ENCODE results near the gene CATSPERB. TPM values are rescaled to one million over a fixed set of nuclear protein-coding genes. Genes with fewer than 3 reads are reported as not detected.

The CATSPERB gene
- total RNA-seq, 2 donors from 2014 or later: 1.2 to 2.3 TPM

- Histone ChIP-seq H3K4me3 (no peak overlapping the region), H3K27me3 (replicated peaks; ENCODE audit: insufficient read depth) (no peaks in the 10 kb centered on the region), H3K4me1 (replicated peaks) (no peaks in the 10 kb centered on the region), H3K9me3 (no peaks in the 10 kb centered on the region), H3K27ac (no peak overlapping the region), H3K36me3 (no peaks in the 10 kb centered on the region)
- intact Hi-C loops (cut with DNase I): no loop called here
- peak; percentile 67 for TF ChIP-seq POLR2AphosphoS5 (IDR thresholded peaks at IDR 0.05)
- no peak for TF ChIP-seq POLR2A (IDR thresholded peaks at IDR 0.05)
- TF ChIP-seq CTCF (IDR thresholded peaks at IDR 0.05): no peak
- WGBS: 19% methylated on average over 4 of the region's 4 CpGs
- peak; percentile 44 for DNase-seq (ENCODE audit: low spot score)
Measured at GRCh38 chr14:91755570-91756295, 23.8 kb upstream of the CATSPERB start.

GRCh38 chr14:91754819-91755218 lies 22.9 kb upstream of the CATSPERB start:
- no peak for TF ChIP-seq POLR2AphosphoS5 (IDR thresholded peaks at IDR 0.05)
- no peak for TF ChIP-seq CTCF (IDR thresholded peaks at IDR 0.05)
- no peak for TF ChIP-seq POLR2A (IDR thresholded peaks at IDR 0.05)
- Histone ChIP-seq H3K27ac (no peak overlapping the region), H3K4me3 (no peak overlapping the region), H3K9me3 (no peaks in the 10 kb centered on the region), H3K36me3 (no peaks in the 10 kb centered on the region), H3K27me3 (replicated peaks; ENCODE audit: insufficient read depth) (no peaks in the 10 kb centered on the region), H3K4me1 (replicated peaks) (no peaks in the 10 kb centered on the region)
- 0% methylated on average over 1 of the region's 1 CpG for WGBS
- intact Hi-C loops (cut with DNase I): no loop called here
- peak; percentile 8 for DNase-seq (ENCODE audit: low spot score)

- no peak for DNase-seq (ENCODE audit: low spot score)
- intact Hi-C loops (cut with DNase I): no loop called here
- Histone ChIP-seq H3K9me3 (no peaks in the 10 kb centered on the region), H3K27me3 (replicated peaks; ENCODE audit: insufficient read depth) (no peaks in the 10 kb centered on the region), H3K4me1 (replicated peaks) (no peaks in the 10 kb centered on the region), H3K27ac (no peak overlapping the region), H3K4me3 (no peak overlapping the region), H3K36me3 (no peaks in the 10 kb centered on the region)
- WGBS: 79% methylated on average over 1 of the region's 1 CpG
- TF ChIP-seq POLR2A (IDR thresholded peaks at IDR 0.05) (no peak), CTCF (IDR thresholded peaks at IDR 0.05) (no peak), POLR2AphosphoS5 (IDR thresholded peaks at IDR 0.05) (no peak)
Measured at GRCh38 chr14:91754185-91754584, 22.3 kb upstream of the CATSPERB start.

- H3K27ac ChIP-seq: no peak overlapping the region
- TF ChIP-seq POLR2AphosphoS5 (IDR thresholded peaks at IDR 0.05) (no peak), CTCF (IDR thresholded peaks at IDR 0.05) (no peak), POLR2A (IDR thresholded peaks at IDR 0.05) (no peak)
- DNase-seq (ENCODE audit: low spot score): no peak
- WGBS: 69% methylated on average over 4 of the region's 4 CpGs
- no peaks in the 10 kb centered on the region for H3K4me1 ChIP-seq (replicated peaks)
- no peaks in the 10 kb centered on the region for H3K36me3 ChIP-seq
- no peaks in the 10 kb centered on the region for H3K27me3 ChIP-seq (replicated peaks; ENCODE audit: insufficient read depth)
- no peak overlapping the region for H3K4me3 ChIP-seq
- intact Hi-C loops (cut with DNase I): no loop called here
- H3K9me3 ChIP-seq: no peaks in the 10 kb centered on the region
Measured at GRCh38 chr14:91753501-91754128, 21.7 kb upstream of the CATSPERB start.

- no peaks in the 10 kb centered on the region for H3K4me1 ChIP-seq (replicated peaks)
- H3K27ac ChIP-seq: no peak overlapping the region
- no peaks in the 10 kb centered on the region for H3K27me3 ChIP-seq (replicated peaks; ENCODE audit: insufficient read depth)
- DNase-seq (ENCODE audit: low spot score): no peak
- no peak overlapping the region for H3K4me3 ChIP-seq
- intact Hi-C loops (cut with DNase I): no loop called here
- no peak for TF ChIP-seq POLR2AphosphoS5 (IDR thresholded peaks at IDR 0.05)
- no peak for TF ChIP-seq CTCF (IDR thresholded peaks at IDR 0.05)
- TF ChIP-seq POLR2A (IDR thresholded peaks at IDR 0.05): no peak
- no peaks in the 10 kb centered on the region for H3K36me3 ChIP-seq
- no peaks in the 10 kb centered on the region for H3K9me3 ChIP-seq
- WGBS: 25% methylated on average over 1 of the region's 1 CpG
Measured at GRCh38 chr14:91752961-91753360, 21.1 kb upstream of the CATSPERB start.
